Measurements from ENCODE around the gene CDHR5.

The CDHR5 gene

DNA sequence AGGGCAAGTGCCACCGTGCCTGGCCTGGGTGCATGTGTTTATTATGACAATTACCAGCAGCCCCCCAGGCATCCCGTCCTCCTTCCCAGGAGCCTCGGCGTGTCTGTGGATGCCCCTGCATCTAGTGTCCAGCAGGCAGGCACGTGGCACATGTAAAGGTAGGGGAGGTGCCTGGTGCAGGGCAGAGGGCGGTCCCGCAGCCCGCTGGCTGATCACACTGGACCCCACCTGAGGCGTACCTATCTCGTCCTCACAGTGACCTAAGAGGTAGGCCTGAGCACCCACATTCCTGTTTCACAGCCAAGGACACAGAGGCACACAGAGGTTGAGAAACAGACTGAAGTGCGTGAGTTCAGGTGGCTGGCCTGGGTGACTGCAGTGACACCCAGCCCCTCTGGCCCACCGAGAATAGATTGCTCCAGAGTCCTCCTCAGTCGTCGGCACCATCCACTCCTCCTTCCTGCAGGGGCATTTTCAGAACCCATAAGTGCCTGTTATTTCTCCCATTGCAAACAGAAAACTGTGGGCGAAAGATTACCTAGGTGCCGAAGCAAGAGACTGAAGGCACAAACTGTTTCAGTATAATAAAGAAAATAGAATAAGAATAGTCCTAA lies 51.5 kb downstream of the CDHR5 start:
- TF ChIP-seq, protein P1, sequence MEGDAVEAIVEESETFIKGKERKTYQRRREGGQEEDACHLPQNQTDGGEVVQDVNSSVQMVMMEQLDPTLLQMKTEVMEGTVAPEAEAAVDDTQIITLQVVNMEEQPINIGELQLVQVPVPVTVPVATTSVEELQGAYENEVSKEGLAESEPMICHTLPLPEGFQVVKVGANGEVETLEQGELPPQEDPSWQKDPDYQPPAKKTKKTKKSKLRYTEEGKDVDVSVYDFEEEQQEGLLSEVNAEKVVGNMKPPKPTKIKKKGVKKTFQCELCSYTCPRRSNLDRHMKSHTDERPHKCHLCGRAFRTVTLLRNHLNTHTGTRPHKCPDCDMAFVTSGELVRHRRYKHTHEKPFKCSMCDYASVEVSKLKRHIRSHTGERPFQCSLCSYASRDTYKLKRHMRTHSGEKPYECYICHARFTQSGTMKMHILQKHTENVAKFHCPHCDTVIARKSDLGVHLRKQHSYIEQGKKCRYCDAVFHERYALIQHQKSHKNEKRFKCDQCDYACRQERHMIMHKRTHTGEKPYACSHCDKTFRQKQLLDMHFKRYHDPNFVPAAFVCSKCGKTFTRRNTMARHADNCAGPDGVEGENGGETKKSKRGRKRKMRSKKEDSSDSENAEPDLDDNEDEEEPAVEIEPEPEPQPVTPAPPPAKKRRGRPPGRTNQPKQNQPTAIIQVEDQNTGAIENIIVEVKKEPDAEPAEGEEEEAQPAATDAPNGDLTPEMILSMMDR (IDR thresholded peaks at IDR 0.05; ENCODE audit: low read length, missing control alignments): no peak
- DNase-seq (ENCODE audit: low read depth): no peak
- H3K4me3 ChIP-seq (replicated peaks; ENCODE audit: low read depth, low read length): no peak overlapping the region

DNA sequence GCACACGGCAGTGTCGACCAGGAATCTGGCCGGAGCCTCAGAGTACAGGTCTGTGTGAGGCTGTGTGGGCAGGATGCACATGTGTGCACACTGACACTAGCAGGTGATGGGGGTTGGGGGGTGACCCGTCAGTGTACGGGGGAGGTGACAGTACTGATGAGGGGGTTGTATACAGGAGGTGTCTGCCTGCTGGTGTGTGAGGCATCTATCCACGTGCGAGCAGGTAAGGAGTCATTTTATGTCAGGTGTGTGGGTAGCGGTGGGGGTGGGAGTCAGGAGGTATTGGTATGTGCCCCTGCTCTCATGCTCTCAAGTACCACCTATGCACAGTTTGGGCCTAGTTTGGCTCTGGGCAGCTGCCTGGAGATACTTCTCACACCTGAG lies 53.0 kb downstream of the CDHR5 start:
- TF ChIP-seq, protein P1 (IDR thresholded peaks at IDR 0.05; ENCODE audit: low read length, missing control alignments): no peak
- no peak for DNase-seq (ENCODE audit: low read depth)

DNA sequence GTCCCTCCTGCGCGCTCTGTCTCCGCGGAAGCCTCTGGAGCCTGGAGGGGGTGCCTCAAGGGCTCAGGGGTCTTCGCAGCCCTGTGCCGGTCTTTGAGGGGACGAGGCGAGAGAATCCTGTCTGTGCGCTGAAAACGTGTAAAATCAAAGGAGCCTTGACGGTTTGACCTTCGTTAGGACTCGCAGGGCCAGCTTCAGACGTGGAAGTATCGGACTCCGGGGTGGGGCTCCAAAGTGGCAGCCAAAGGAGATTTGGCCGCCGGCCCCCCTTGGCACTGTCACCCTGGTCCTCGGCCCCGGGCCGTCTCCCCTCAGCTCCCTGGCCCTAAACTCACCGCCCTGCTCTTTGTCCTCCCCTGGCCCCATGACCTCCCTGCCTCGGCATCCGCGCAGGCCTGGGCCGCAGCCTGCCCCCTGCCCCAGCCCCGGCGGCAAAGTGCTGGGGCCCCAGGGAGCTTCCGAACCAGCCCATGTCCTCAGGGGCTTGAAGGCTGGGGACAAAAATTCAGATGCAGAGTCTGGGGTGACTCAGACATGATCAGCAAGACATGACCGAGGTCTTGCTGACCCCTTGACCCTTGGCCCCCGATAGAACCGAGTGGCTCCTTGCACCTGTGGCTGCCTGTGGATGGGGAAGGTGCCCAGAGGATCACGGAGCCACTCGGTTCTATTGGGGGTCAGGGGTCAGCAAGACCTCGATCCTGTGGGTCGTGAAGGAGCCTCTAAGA lies 55.4 kb downstream of the CDHR5 start:
- no peak for DNase-seq (ENCODE audit: low read depth)
- H3K4me3 ChIP-seq (replicated peaks; ENCODE audit: low read depth, low read length): peak overlapping the region; percentile 62
- TF ChIP-seq, protein P1 (IDR thresholded peaks at IDR 0.05; ENCODE audit: low read length, missing control alignments): no peak

More for the DNA sequence above, 53.0 kb downstream of the CDHR5 start:
- no peak overlapping the region for H3K4me3 ChIP-seq (replicated peaks; ENCODE audit: low read depth, low read length)

DNA sequence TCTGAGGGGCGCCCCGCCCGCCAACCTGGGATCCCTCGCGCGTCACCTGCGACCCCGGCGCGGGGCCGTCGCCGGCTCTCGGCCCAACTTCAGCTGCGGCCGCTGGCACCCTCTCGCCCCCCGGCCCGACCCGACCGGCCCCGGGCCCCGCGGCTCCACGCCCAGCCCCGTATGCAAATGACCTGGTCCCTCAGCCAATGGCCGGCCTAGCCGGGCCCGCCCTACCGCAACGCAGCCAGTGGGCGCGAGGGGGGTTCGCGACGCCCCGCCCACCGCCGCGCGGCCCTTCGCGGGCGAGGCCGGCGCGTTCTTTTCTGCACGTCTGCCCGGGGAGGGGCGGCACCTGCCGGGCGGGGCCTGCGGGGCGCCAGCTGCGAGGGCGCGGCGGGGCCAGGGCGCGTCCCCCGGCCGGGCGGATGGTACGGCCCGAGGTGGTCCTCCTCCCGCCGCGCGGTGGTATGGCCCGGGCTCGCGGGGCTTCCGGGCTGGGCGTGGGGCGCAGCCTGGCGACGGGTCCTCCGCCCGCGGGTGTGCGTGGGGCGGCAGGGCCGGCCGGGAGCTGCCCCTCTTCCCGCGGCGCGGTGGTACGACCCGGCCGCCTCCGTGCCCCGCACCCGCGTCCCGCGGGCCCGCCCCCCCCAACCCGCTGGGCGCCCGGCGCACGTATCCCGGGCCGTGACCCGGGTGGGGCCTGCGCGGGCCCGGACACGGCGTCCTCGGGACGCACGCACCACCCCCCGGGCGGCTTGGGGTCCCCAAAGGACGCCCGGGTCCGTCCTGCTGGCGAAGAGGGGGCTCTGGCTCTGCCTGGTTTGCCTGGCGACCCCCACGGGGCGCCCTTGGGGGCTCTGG lies 56.2 kb downstream of the CDHR5 start:
- TF ChIP-seq, protein P1 (IDR thresholded peaks at IDR 0.05; ENCODE audit: low read length, missing control alignments): no peak
- peak; percentile 91 for DNase-seq (ENCODE audit: low read depth)
- H3K4me3 ChIP-seq (replicated peaks; ENCODE audit: low read depth, low read length): peak overlapping the region; percentile 65

DNA sequence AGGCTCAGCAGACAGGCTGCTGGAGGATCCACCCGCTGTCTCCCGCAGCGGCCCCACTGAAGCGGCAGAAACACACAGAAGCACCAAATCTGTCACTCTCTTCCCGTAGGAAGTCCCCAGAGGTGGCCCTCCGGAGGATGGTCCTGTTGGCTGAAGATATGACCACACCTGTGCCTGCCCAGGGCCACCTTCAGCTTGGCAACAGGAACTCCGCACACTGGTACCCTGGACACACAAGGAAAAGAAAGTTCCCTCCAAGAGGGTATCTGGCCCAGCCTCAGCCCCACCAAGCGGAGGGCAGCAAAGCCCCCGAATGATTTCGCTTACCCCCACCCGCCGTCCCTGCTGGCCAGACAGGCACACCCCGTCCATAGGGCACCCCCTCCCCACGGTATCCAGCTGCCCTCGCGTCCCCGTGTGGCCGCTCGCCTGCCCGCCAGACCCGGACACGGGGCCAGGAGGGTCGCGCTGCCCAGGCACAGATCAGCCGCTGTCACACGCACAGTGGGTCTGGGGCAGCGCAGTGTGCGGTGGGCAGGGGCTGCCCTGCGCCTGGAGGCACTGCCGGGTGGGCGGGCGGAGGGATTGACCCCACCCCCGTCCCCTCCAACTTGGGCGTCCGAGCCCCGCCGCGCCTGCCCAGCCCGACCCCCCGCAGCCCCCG lies 57.0 kb downstream of the CDHR5 start:
- DNase-seq (ENCODE audit: low read depth): no peak
- H3K4me3 ChIP-seq (replicated peaks; ENCODE audit: low read depth, low read length): peak overlapping the region; percentile 65
- TF ChIP-seq, protein P1 (IDR thresholded peaks at IDR 0.05; ENCODE audit: low read length, missing control alignments): no peak

DNA sequence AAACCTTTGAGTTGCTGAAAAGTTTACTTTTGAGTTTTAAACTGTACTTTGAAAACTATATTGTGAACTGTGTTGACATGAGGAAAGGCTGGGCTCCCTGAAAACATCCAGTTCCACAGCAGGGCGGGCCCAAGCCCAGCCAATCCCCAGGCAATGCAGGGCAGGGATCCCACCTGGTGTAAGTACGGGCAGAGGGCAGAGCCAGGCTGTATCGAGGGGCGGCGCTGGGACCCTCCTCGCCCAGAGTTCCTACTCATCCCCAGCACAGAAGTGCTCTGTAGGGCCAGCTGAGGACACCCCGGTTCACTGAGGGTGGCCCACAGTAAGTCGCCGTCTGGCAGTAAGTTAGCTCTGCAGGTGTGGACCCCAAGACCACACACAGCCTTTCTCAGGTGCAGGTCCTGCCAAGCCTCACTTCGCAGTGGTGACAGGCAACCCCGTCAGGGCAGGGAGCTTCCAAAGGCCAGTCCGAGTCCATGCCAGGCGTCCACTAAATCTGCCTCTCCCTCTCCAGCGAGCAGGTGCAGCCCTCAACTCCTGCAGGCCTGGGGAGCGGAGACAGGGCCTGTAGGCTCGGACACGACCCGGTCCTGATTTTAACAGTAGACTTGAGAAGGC lies 57.6 kb downstream of the CDHR5 start:
- TF ChIP-seq, protein P1 (IDR thresholded peaks at IDR 0.05; ENCODE audit: low read length, missing control alignments): no peak
- no peak for DNase-seq (ENCODE audit: low read depth)
- H3K4me3 ChIP-seq (replicated peaks; ENCODE audit: low read depth, low read length): peak overlapping the region; percentile 65
